Heart left ventricle (tissue), 13 donors: ENCODE measurements around the gene TXLNG.

Experiments used
- CTCF ChIP-seq, 12 donors: fragments of 200-600 bp; sonication (generic) in 4 of 12; IDR thresholded peaks; one replicate each; pipeline versions ENCODE4 v1.5.0 to v1.8.0; 2018 to 2022; ENCODE audit warnings: antibody characterized with exemption in 12 of 12, mild to moderate bottlenecking in 5 of 12
- POLR2A ChIP-seq, 2 donors: fragments of 450-650 bp; IDR thresholded peaks; one replicate each; pipeline ENCODE4 v1.6.1; 2017; ENCODE audit warnings: antibody characterized with exemption in 2 of 2, mild to moderate bottlenecking in 2 of 2, moderate library complexity in 2 of 2
- donor health status: ischemic (EF 13 %, LVEDD 7.1; RV severe dilation, severe dysfunction).
- donor health status: DM: no; HTN: yes; CAD: no.
- donor health status: DM: no; HTN: no; CAD: no.
- donor health status: ischemic (EF 25% LVEDD 6.9; RV normal size, moderate dysfunction).
- donor health status: ischemic (EF 25% LVEDD 5.7; RV mildly dilated, moderate dysfunction).
- donor health status: ischemic (EF 35%, LVEDD 5.7; RV mildly dilated, moderate dysfunction).
- donor health status: nonischemic (EF 11% LVEDD 7.7; RV severe dilation, severe dysfunction).
- donor health status: DM: yes; HTN: yes; CAD: no.
- donor health status: PGD.
- donor health status: ischemic (EF 29% LVEDD 5.4; RV normal size, mild dysfunction).
- donor health status: nonischemic (EF 23%, LVEDD 6.1; RV moderate dilation, normal function).

GRCh38 chrX:16876696-16877095 is 90.4 kb downstream of the TXLNG start:
- TF ChIP-seq CTCF (IDR thresholded peaks at IDR 0.05) = no peak
- no peak for TF ChIP-seq POLR2A (IDR thresholded peaks at IDR 0.05)
